ENCODE data around the gene MAN2A2.

- TF ChIP-seq CTCF (IDR thresholded peaks at IDR 0.05; ENCODE audit: insufficient read depth, low read depth, low read length), result no peak
- no peak for TF ChIP-seq EZH2 (IDR thresholded peaks at IDR 0.05; ENCODE audit: insufficient read depth, low read length)
These were observed 45.8 kb upstream of the MAN2A2 start for GRCh38 chr15:90857337-90857736.
